GM12892 (cell line): Measurements from ENCODE around the gene PROC.

Experiments
- POLR2A ChIP-seq: IDR thresholded peaks from 2 replicates; pipeline ENCODE4 v1.6.1; 2011; ENCODE audit warnings: low read depth, low read length, control low read depth
- TAF1 ChIP-seq: IDR thresholded peaks from 2 replicates; pipeline ENCODE4 v1.6.1; 2011; ENCODE audit warnings: low read depth, mild to moderate bottlenecking, control low read depth, low read length, borderline replicate concordance

GRCh38 chr2:127475788-127476187 lies 57.6 kb downstream of the PROC start:
- TF ChIP-seq POLR2A (no peak), TAF1 (no peak)
